ENCODE results near the gene TTC34.
"Not testable (repeated sequence)": the region's sequence is repeated elsewhere in the genome, so short reads cannot be mapped to it uniquely, and the experiment has no call there.

The TTC34 gene

GRCh38 chr1:2630498-2631135 lies 170.9 kb downstream of the TTC34 start:
- DNase-seq (ENCODE audit: low read depth in 2 of 2, low spot score in 1 of 2), result no peak

GRCh38 chr1:2629627-2630497 lies 171.6 kb downstream of the TTC34 start:
- DNase-seq (ENCODE audit: low read depth in 2 of 2, low spot score in 1 of 2), result no peak

- DNase-seq (ENCODE audit: low read depth in 2 of 2, low spot score in 1 of 2), result no peak
These were observed 172.4 kb downstream of the TTC34 start for GRCh38 chr1:2628933-2629626.

- no peak for DNase-seq (ENCODE audit: low read depth in 2 of 2, low spot score in 1 of 2)
These were observed 173.1 kb downstream of the TTC34 start for GRCh38 chr1:2628191-2628932.

GRCh38 chr1:2627746-2628145 lies 173.7 kb downstream of the TTC34 start:
- DNase-seq (ENCODE audit: low read depth in 2 of 2, low spot score in 1 of 2), result no peak

- not testable (repeated sequence) for DNase-seq (ENCODE audit: low read depth in 2 of 2, low spot score in 1 of 2)
These were observed 175.7 kb downstream of the TTC34 start for GRCh38 chr1:2625748-2626147.

GRCh38 chr1:2625311-2625710 lies 176.2 kb downstream of the TTC34 start:
- DNase-seq (ENCODE audit: low read depth in 2 of 2, low spot score in 1 of 2), result no peak

- DNase-seq (ENCODE audit: low read depth in 2 of 2, low spot score in 1 of 2), result no peak
These were observed 176.7 kb downstream of the TTC34 start for GRCh38 chr1:2624735-2625300.

GRCh38 chr1:2623571-2624337 lies 177.7 kb downstream of the TTC34 start:
- DNase-seq (ENCODE audit: low read depth in 2 of 2, low spot score in 1 of 2), result no peak

GRCh38 chr1:2617971-2618470 lies 183.5 kb downstream of the TTC34 start:
- no peak for DNase-seq (ENCODE audit: low read depth in 2 of 2, low spot score in 1 of 2)

GRCh38 chr1:2614145-2614544 lies 187.3 kb downstream of the TTC34 start:
- no peak for DNase-seq (ENCODE audit: low read depth in 2 of 2, low spot score in 1 of 2)

GRCh38 chr1:2612591-2613365 lies 188.7 kb downstream of the TTC34 start:
- DNase-seq (ENCODE audit: low read depth in 2 of 2, low spot score in 1 of 2), result no peak

GRCh38 chr1:2611621-2612437 lies 189.7 kb downstream of the TTC34 start:
- no peak for DNase-seq (ENCODE audit: low read depth in 2 of 2, low spot score in 1 of 2)

GRCh38 chr1:2611031-2611501 lies 190.4 kb downstream of the TTC34 start:
- DNase-seq (ENCODE audit: low read depth in 2 of 2, low spot score in 1 of 2), result no peak

- no peak for DNase-seq (ENCODE audit: low read depth in 2 of 2, low spot score in 1 of 2)
These were observed 191.2 kb downstream of the TTC34 start for GRCh38 chr1:2610036-2610959.

- no peak for DNase-seq (ENCODE audit: low read depth in 2 of 2, low spot score in 1 of 2)
These were observed 192.0 kb downstream of the TTC34 start for GRCh38 chr1:2609319-2610035.

Measured in stimulated activated CD8-positive, alpha-beta memory T cell treated with anti-CD3 and anti-CD28 coated beads, Interleukin-4, amount 100 ng/mL, for 1 hour (primary cell).